Psoas muscle (tissue), 8 donors: ENCODE measurements around the gene SAMD4A. TPM values are rescaled to one million over a fixed set of nuclear protein-coding genes. Genes with fewer than 3 reads are reported as not detected.

Experiments used
- ATAC-seq, 4 donors: fragments of 200-7000 bp; cut with Tn5 transposase; one replicate each; pipeline ENCODE4 v1.9.1; 2020; ENCODE audit warnings: moderate library complexity in 3 of 4, mild to moderate bottlenecking in 2 of 4
- DNase-seq, 2 donors: peaks; one replicate each; pipeline ENCODE4 v3.0.0-alpha.2; 2020
- H3K27ac ChIP-seq: fragments of 200-600 bp; one replicate; pipeline ENCODE4 v1.8.0; 2022
- H3K27me3 ChIP-seq, 3 donors: fragments of 200-600 bp in 1 of 3; one replicate each; pipeline versions ENCODE4 v1.6.1 to v1.8.0; 2013 to 2022; ENCODE audit warnings: low read length in 2 of 3, mild to moderate bottlenecking in 2 of 3, moderate library complexity in 1 of 3; ENCODE audit not compliant: insufficient read depth in 3 of 3
- H3K36me3 ChIP-seq, 2 donors: fragments of 200-600 bp in 1 of 2; one replicate each; pipeline versions ENCODE4 v1.6.1 to v1.8.0; 2013 to 2022; ENCODE audit warnings: low read depth in 1 of 2, mild to moderate bottlenecking in 1 of 2, moderate library complexity in 1 of 2; ENCODE audit not compliant: insufficient read depth in 1 of 2
- H3K4me1 ChIP-seq: fragments of 200-600 bp; one replicate; pipeline ENCODE4 v1.8.0; 2022
- H3K4me3 ChIP-seq: fragments of 200-600 bp; one replicate; pipeline ENCODE4 v1.8.0; 2022; ENCODE audit warnings: mild to moderate bottlenecking
- H3K9me3 ChIP-seq: fragments of 200-600 bp; one replicate; pipeline ENCODE4 v1.8.0; 2022
- CTCF ChIP-seq: fragments of 200-600 bp; IDR thresholded peaks from one replicate; pipeline ENCODE4 v1.8.0; 2022; ENCODE audit warnings: antibody characterized with exemption
- WGBS, 3 donors: extraction: QIAGEN DNeasy Blood & Tissue Kit; methylation state at CpG; one replicate each; pipeline versions ENCODE4 v1.1.6 to v1.1.7; 2013; 5-methylcytosine and 5-hydroxymethylcytosine counted together
- intact Hi-C, 2 donors: fragments of 100-400 bp; cut with DNase I; formaldehyde crosslinking; loops; one replicate each; pipeline versions ENCODE4 v1.11.0 to v1.14.2; 2022
- polyA plus RNA-seq, 3 donors: library from polyadenylated mRNA; stranded (reverse); fragments of 200-250 nt; gene quantifications; one replicate each; pipeline ENCODE4 v1.2.3, GENCODE V29; 2013
- total RNA-seq, 4 donors: library from RNA; stranded (reverse); fragmentation: NEBNext Ultra II Directional in 2 of 4; extraction: Animal tissue kit (Norgen Biotek cat#: 25700) in 2 of 4; gene quantifications; one replicate each; pipeline versions ENCODE4 v1.2.1 to v1.2.4, GENCODE V29; 2021 to 2023
- donor health status: healthy with polysubstance abuse.
- donor health status: DM: no; HTN: no; CAD: no; lungs with moderate emphysema.
- donor health status: Bipolar disorder and iron deficiency.
- donor health status: healthy.
- donor health status: DM: yes; HTN: yes; CAD: no.
- donor health status: DM: no; HTN: no; CAD: no.
- donor health status: DM: no; HTN: no; CAD: no.
- donor health status: DM: yes; HTN: yes; CAD: no.

SAMD4A gene
- total and polyA plus RNA-seq, 7 donors = 9.6 to 139 (median 67.9) TPM

GRCh38 chr14:54782751-54783659 lies 216.1 kb downstream of the SAMD4A start:
- Histone ChIP-seq H3K9me3 (no peaks in the 10 kb centered on the region), H3K27ac (peak overlapping the region; percentile 97), H3K36me3 (peaks cover 2 to 56% of the 10 kb centered on the region in 2 donors), H3K4me3 (no peak overlapping the region), H3K4me1 (peaks cover 49% of the 10 kb centered on the region), H3K27me3 (no peaks in the 10 kb centered on the region)
- WGBS, 3 donors = 83 to 88% (median 86%) methylated on average over 14 of the region's 14 CpGs
- intact Hi-C loops = no loop called here
- DNase-seq = no peak
- ATAC-seq = no peak
- TF ChIP-seq CTCF = no peak

GRCh38 chr14:54783660-54784015 lies 216.7 kb downstream of the SAMD4A start:
- TF ChIP-seq CTCF = no peak
- DNase-seq (no peak), ATAC-seq (no peak)
- Histone ChIP-seq H3K4me1 (peaks cover 44% of the 10 kb centered on the region), H3K27me3 (no peaks in the 10 kb centered on the region), H3K4me3 (no peak overlapping the region), H3K36me3 (peaks cover 2 to 55% of the 10 kb centered on the region in 2 donors), H3K9me3 (no peaks in the 10 kb centered on the region), H3K27ac (peak overlapping the region; percentile 97)
- WGBS, 3 donors = 83 to 95% (median 85%) methylated on average over 5 of the region's 5 CpGs
- intact Hi-C loops = no loop called here

- DNase-seq (peak; percentile 37 to 80), ATAC-seq (peak; percentile 82 to 87 (median 86))
- WGBS, 3 donors = 28 to 54% (median 34%) methylated on average over 6 of the region's 6 CpGs
- Histone ChIP-seq H3K4me1 (peaks cover 43% of the 10 kb centered on the region), H3K27ac (peak overlapping the region; percentile 97), H3K4me3 (peak overlapping the region; percentile 49), H3K9me3 (no peaks in the 10 kb centered on the region), H3K27me3 (no peaks in the 10 kb centered on the region), H3K36me3 (peaks cover 2 to 55% of the 10 kb centered on the region in 2 donors)
- no peak for TF ChIP-seq CTCF
- intact Hi-C loops = no loop called here
These were observed 217.1 kb downstream of the SAMD4A start for GRCh38 chr14:54784060-54784459.

GRCh38 chr14:54784657-54785056 lies 217.7 kb downstream of the SAMD4A start:
- ATAC-seq = peak; percentile 88 to 92 (median 90)
- Histone ChIP-seq H3K9me3 (no peaks in the 10 kb centered on the region), H3K4me1 (peaks cover 43% of the 10 kb centered on the region), H3K27me3 (no peaks in the 10 kb centered on the region), H3K36me3 (peaks cover 2 to 55% of the 10 kb centered on the region in 2 donors), H3K27ac (peak overlapping the region; percentile 97), H3K4me3 (peak overlapping the region; percentile 49)
- intact Hi-C loops = no loop called here
- 25 to 49% (median 29%) methylated on average over 4 of the region's 4 CpGs for WGBS, 3 donors
- DNase-seq = peak; percentile 75 to 91
- TF ChIP-seq CTCF = no peak
